DND-41 (cell line): Measurements from ENCODE around the gene DAAM2.

ENCODE experiments used
- ATAC-seq: fragments of 200-7000 bp; cut with Tn5 transposase; 3 replicates; pipeline ENCODE4 v1.9.1; 2021; ENCODE audit warnings: low read depth; ENCODE audit not compliant: insufficient read depth
- DNase-seq: peaks from one replicate; pipeline ENCODE4 v3.0.0-alpha.2; 2020
- H2AFZ ChIP-seq: 2 replicates; pipeline ENCODE4 v1.6.0; 2012; ENCODE audit warnings: low read depth, low read length
- H3K27ac ChIP-seq: 2 replicates; pipeline ENCODE4 v1.5.1; 2012; ENCODE audit warnings: low read length, inconsistent platforms
- H3K27me3 ChIP-seq: fragments of 200-600 bp; sonication (generic); 2 replicates; pipeline ENCODE4 v1.6.0; 2012; ENCODE audit warnings: low read length, mild to moderate bottlenecking, inconsistent platforms; ENCODE audit not compliant: insufficient read depth, poor library complexity
- H3K36me3 ChIP-seq: 2 replicates; pipeline ENCODE4 v1.5.1; 2012; ENCODE audit warnings: low read length, inconsistent platforms; ENCODE audit not compliant: insufficient read depth
- H3K4me1 ChIP-seq: 2 replicates; pipeline ENCODE4 v1.5.1; 2012; ENCODE audit warnings: mild to moderate bottlenecking, low read length; ENCODE audit not compliant: insufficient read depth
- H3K4me2 ChIP-seq: 2 replicates; pipeline ENCODE4 v1.6.0; 2012; ENCODE audit warnings: mild to moderate bottlenecking, moderate library complexity, low read length, inconsistent platforms; ENCODE audit not compliant: insufficient read depth
- H3K4me3 ChIP-seq, 2 experiments: fragments of 200-600 bp in 1 of 2; shearing (Covaris generic) in 1 of 2; 2 replicates each; pipeline ENCODE4 v1.5.1; 2012 to 2016; ENCODE audit warnings: inconsistent platforms in 2 of 2, low read length in 2 of 2, mild to moderate bottlenecking in 2 of 2, low read depth in 1 of 2, moderate library complexity in 1 of 2
- H3K79me2 ChIP-seq: 2 replicates; pipeline ENCODE4 v1.6.0; 2012; ENCODE audit warnings: low read length, inconsistent platforms; ENCODE audit not compliant: insufficient read depth
- H3K9ac ChIP-seq: 2 replicates; pipeline ENCODE4 v1.6.0; 2012; ENCODE audit warnings: low read depth, mild to moderate bottlenecking, inconsistent platforms, low read length, moderate library complexity
- H3K9me3 ChIP-seq: 2 replicates; pipeline ENCODE4 v1.5.1; 2012; ENCODE audit warnings: low read length, moderate library complexity, mild to moderate bottlenecking, inconsistent platforms; ENCODE audit not compliant: insufficient read depth, severe bottlenecking
- H4K20me1 ChIP-seq: 2 replicates; pipeline ENCODE4 v1.6.0; 2012; ENCODE audit warnings: low read length; ENCODE audit not compliant: insufficient read depth
- CTCF ChIP-seq: IDR thresholded peaks from 2 replicates; pipeline ENCODE4 v1.5.1; 2012; ENCODE audit warnings: borderline replicate concordance, low read length, moderate library complexity, mild to moderate bottlenecking; ENCODE audit not compliant: poor library complexity, severe bottlenecking; ENCODE audit errors: extremely low read depth
- EZH2 ChIP-seq: IDR thresholded peaks from 3 replicates; pipeline ENCODE4 v1.6.1; 2012; ENCODE audit warnings: borderline replicate concordance, low read depth, mild to moderate bottlenecking, moderate library complexity, low read length, inconsistent platforms; ENCODE audit not compliant: severe bottlenecking

The DAAM2 gene

GRCh38 chr6:39927159-39927558, 135.0 kb downstream of the DAAM2 start:
- H3K4me1 ChIP-seq, result peaks cover 30% of the 10 kb centered on the region
- no peaks in the 10 kb centered on the region for H3K79me2 ChIP-seq
- no peaks in the 10 kb centered on the region for H3K27me3 ChIP-seq
- no peak overlapping the region for H3K27ac ChIP-seq
- no peaks in the 10 kb centered on the region for H4K20me1 ChIP-seq
- no peak overlapping the region for H3K4me3 ChIP-seq
- ATAC-seq, result no peak
- no peak for DNase-seq
- no peak overlapping the region for H2AFZ ChIP-seq
- H3K4me2 ChIP-seq, result no peak overlapping the region
- H3K9me3 ChIP-seq, result no peaks in the 10 kb centered on the region
- TF ChIP-seq CTCF (no peak), EZH2 (no peak)
- H3K36me3 ChIP-seq, result no peaks in the 10 kb centered on the region
- H3K9ac ChIP-seq, result no peak overlapping the region

GRCh38 chr6:39929039-39929732, 137.0 kb downstream of the DAAM2 start:
- Histone ChIP-seq H2AFZ (no peak overlapping the region), H3K4me3 (no peak overlapping the region), H3K79me2 (no peaks in the 10 kb centered on the region), H3K9me3 (no peaks in the 10 kb centered on the region), H3K9ac (no peak overlapping the region), H3K27ac (no peak overlapping the region), H3K4me2 (no peak overlapping the region), H3K4me1 (peaks cover 12% of the 10 kb centered on the region), H3K36me3 (no peaks in the 10 kb centered on the region), H3K27me3 (no peaks in the 10 kb centered on the region), H4K20me1 (no peaks in the 10 kb centered on the region)
- ATAC-seq, result 0 out of 3 replicates have a peak, but pooled peaks have one; percentile 14
- TF ChIP-seq CTCF (no peak), EZH2 (no peak)
- DNase-seq, result no peak

GRCh38 chr6:39929733-39930461, 137.7 kb downstream of the DAAM2 start:
- Histone ChIP-seq H3K27ac (no peak overlapping the region), H3K27me3 (no peaks in the 10 kb centered on the region), H3K4me2 (no peak overlapping the region), H3K36me3 (no peaks in the 10 kb centered on the region), H3K79me2 (no peaks in the 10 kb centered on the region), H4K20me1 (no peaks in the 10 kb centered on the region), H3K9me3 (no peaks in the 10 kb centered on the region), H3K4me3 (no peak overlapping the region), H3K4me1 (peaks cover 12% of the 10 kb centered on the region), H3K9ac (no peak overlapping the region), H2AFZ (no peak overlapping the region)
- no peak for ATAC-seq
- TF ChIP-seq EZH2 (no peak), CTCF (no peak)
- no peak for DNase-seq

GRCh38 chr6:39930540-39930939, 138.4 kb downstream of the DAAM2 start:
- Histone ChIP-seq H4K20me1 (no peaks in the 10 kb centered on the region), H3K4me3 (no peak overlapping the region), H3K36me3 (no peaks in the 10 kb centered on the region), H3K27ac (no peak overlapping the region), H2AFZ (no peak overlapping the region), H3K27me3 (peaks cover 5% of the 10 kb centered on the region), H3K4me1 (peaks cover 12% of the 10 kb centered on the region), H3K9ac (no peak overlapping the region), H3K9me3 (no peaks in the 10 kb centered on the region), H3K79me2 (no peaks in the 10 kb centered on the region), H3K4me2 (no peak overlapping the region)
- ATAC-seq (no peak), DNase-seq (no peak)
- no peak for TF ChIP-seq CTCF
- no peak for TF ChIP-seq EZH2
